MM.1S (cell line): ENCODE measurements around the gene MYO16.

Experiments used
- DNase-seq: peaks from one replicate; pipeline ENCODE4 v3.0.0-alpha.2; 2015
- H2AFZ ChIP-seq: fragments of 300-600 bp; sonication (generic); 2 replicates; pipeline ENCODE4 v1.6.0; 2016; ENCODE audit warnings: antibody characterized with exemption, low read length
- H3F3A ChIP-seq: fragments of 300-600 bp; sonication (generic); 2 replicates; pipeline ENCODE4 v1.6.1; 2016; ENCODE audit warnings: mild to moderate bottlenecking, antibody characterized with exemption, low read length, moderate library complexity, mixed read lengths; ENCODE audit not compliant: insufficient read depth
- H3K27ac ChIP-seq: fragments of 300-600 bp; sonication (generic); 2 replicates; pipeline ENCODE4 v1.5.1; 2016; ENCODE audit warnings: mild to moderate bottlenecking, low read length
- H3K27me3 ChIP-seq: fragments of 300-600 bp; sonication (generic); replicated peaks from 2 replicates; pipeline ENCODE4 v1.6.0; 2016; ENCODE audit warnings: low read length; ENCODE audit not compliant: insufficient read depth
- H3K36me3 ChIP-seq: fragments of 300-600 bp; sonication (generic); replicated peaks from 2 replicates; pipeline ENCODE4 v1.6.1; 2016; ENCODE audit warnings: mild to moderate bottlenecking, low read length, mixed read lengths; ENCODE audit not compliant: insufficient read depth
- H3K4me1 ChIP-seq: fragments of 300-600 bp; sonication (generic); 2 replicates; pipeline ENCODE4 v1.6.1; 2016; ENCODE audit warnings: low read length, mixed read lengths
- H3K4me2 ChIP-seq: fragments of 300-600 bp; sonication (generic); 2 replicates; pipeline ENCODE4 v1.6.0; 2016; ENCODE audit warnings: low read depth, low read length
- H3K4me3 ChIP-seq: fragments of 300-600 bp; sonication (generic); 2 replicates; pipeline ENCODE4 v1.5.1; 2016; ENCODE audit warnings: low read length, mixed read lengths
- H3K79me2 ChIP-seq: fragments of 300-600 bp; sonication (generic); 2 replicates; pipeline ENCODE4 v1.6.1; 2016; ENCODE audit warnings: mixed run types, low read length, mixed read lengths
- H3K9ac ChIP-seq: fragments of 300-600 bp; sonication (generic); 2 replicates; pipeline ENCODE4 v1.6.1; 2016; ENCODE audit warnings: low read length, mixed read lengths
- H3K9me2 ChIP-seq: fragments of 300-600 bp; sonication (generic); replicated peaks from 2 replicates; pipeline ENCODE4 v1.6.1; 2016; ENCODE audit warnings: mild to moderate bottlenecking, low read length, mixed read lengths; ENCODE audit not compliant: insufficient read depth
- H3K9me3 ChIP-seq: fragments of 300-600 bp; sonication (generic); replicated peaks from 2 replicates; pipeline ENCODE4 v1.6.1; 2016; ENCODE audit warnings: mild to moderate bottlenecking, low read length, mixed read lengths; ENCODE audit not compliant: insufficient read depth
- H4K20me1 ChIP-seq: fragments of 300-600 bp; sonication (generic); 2 replicates; pipeline ENCODE4 v1.6.1; 2016; ENCODE audit warnings: mild to moderate bottlenecking, low read length, moderate library complexity, mixed read lengths; ENCODE audit not compliant: insufficient read depth
- CTCF ChIP-seq: fragments of 300-600 bp; sonication (generic); IDR thresholded peaks from 2 replicates; pipeline ENCODE4 v1.5.1; 2016; ENCODE audit warnings: antibody characterized with exemption, low read length, mixed read lengths
- EZH2 ChIP-seq: fragments of 300-600 bp; sonication (generic); optimal IDR thresholded peaks from 2 replicates; pipeline ENCODE3; 2017; ENCODE audit warnings: low read depth, mild to moderate bottlenecking, antibody characterized with exemption, low read length, mixed read lengths
- EZH2phosphoT487 ChIP-seq: fragments of 300-600 bp; sonication (generic); IDR thresholded peaks from 2 replicates; pipeline ENCODE4 v1.6.1; 2018; ENCODE audit warnings: antibody characterized with exemption, low read length

The MYO16 gene

GRCh38 chr13:108677806-108678205 lies 48.4 kb downstream of the MYO16 start:
- H3K27ac ChIP-seq: no peak overlapping the region
- H3K9ac ChIP-seq: no peak overlapping the region
- H3K27me3 ChIP-seq: no peaks in the 10 kb centered on the region
- no peaks in the 10 kb centered on the region for H4K20me1 ChIP-seq
- H3K9me2 ChIP-seq: no peaks in the 10 kb centered on the region
- DNase-seq: no peak
- no peaks in the 10 kb centered on the region for H3F3A ChIP-seq
- H3K4me2 ChIP-seq: no peak overlapping the region
- H3K4me3 ChIP-seq: no peak overlapping the region
- no peaks in the 10 kb centered on the region for H3K36me3 ChIP-seq
- no peaks in the 10 kb centered on the region for H3K9me3 ChIP-seq
- TF ChIP-seq EZH2: no peak
- no peak for TF ChIP-seq CTCF
- no peak for TF ChIP-seq EZH2phosphoT487
- no peaks in the 10 kb centered on the region for H3K79me2 ChIP-seq
- no peaks in the 10 kb centered on the region for H3K4me1 ChIP-seq
- no peak overlapping the region for H2AFZ ChIP-seq

- Histone ChIP-seq H3K4me2 (no peak overlapping the region), H3K9me3 (no peaks in the 10 kb centered on the region), H3K9ac (no peak overlapping the region), H3K9me2 (no peaks in the 10 kb centered on the region), H3F3A (no peaks in the 10 kb centered on the region), H3K27ac (no peak overlapping the region), H3K4me3 (no peak overlapping the region), H3K36me3 (no peaks in the 10 kb centered on the region), H2AFZ (no peak overlapping the region), H4K20me1 (no peaks in the 10 kb centered on the region), H3K79me2 (no peaks in the 10 kb centered on the region), H3K27me3 (no peaks in the 10 kb centered on the region), H3K4me1 (no peaks in the 10 kb centered on the region)
- TF ChIP-seq EZH2phosphoT487 (no peak), CTCF (no peak), EZH2 (no peak)
- no peak for DNase-seq
Observed at GRCh38 chr13:108680011-108680410, 50.6 kb downstream of the MYO16 start.

GRCh38 chr13:108681986-108682575 lies 52.7 kb downstream of the MYO16 start:
- Histone ChIP-seq H3F3A (no peaks in the 10 kb centered on the region), H3K27me3 (no peaks in the 10 kb centered on the region), H3K27ac (no peak overlapping the region), H3K9ac (no peak overlapping the region), H3K9me3 (no peaks in the 10 kb centered on the region), H2AFZ (no peak overlapping the region), H3K4me1 (no peaks in the 10 kb centered on the region), H4K20me1 (no peaks in the 10 kb centered on the region), H3K9me2 (no peaks in the 10 kb centered on the region), H3K4me2 (no peak overlapping the region), H3K4me3 (no peak overlapping the region), H3K79me2 (no peaks in the 10 kb centered on the region), H3K36me3 (no peaks in the 10 kb centered on the region)
- no peak for DNase-seq
- no peak for TF ChIP-seq EZH2
- no peak for TF ChIP-seq CTCF
- no peak for TF ChIP-seq EZH2phosphoT487
